DMS 273 (cell line): ENCODE results near the gene COQ7.
A peak's percentile ranks its signal among the peaks of the same experiment; 100 is the strongest.

Experiments
- DNase-seq: peaks from one replicate; lab custom pipeline; 2025; ENCODE audit not compliant: unreplicated experiment; lab: John Stamatoyannopoulos, UW

Gene COQ7

DNA sequence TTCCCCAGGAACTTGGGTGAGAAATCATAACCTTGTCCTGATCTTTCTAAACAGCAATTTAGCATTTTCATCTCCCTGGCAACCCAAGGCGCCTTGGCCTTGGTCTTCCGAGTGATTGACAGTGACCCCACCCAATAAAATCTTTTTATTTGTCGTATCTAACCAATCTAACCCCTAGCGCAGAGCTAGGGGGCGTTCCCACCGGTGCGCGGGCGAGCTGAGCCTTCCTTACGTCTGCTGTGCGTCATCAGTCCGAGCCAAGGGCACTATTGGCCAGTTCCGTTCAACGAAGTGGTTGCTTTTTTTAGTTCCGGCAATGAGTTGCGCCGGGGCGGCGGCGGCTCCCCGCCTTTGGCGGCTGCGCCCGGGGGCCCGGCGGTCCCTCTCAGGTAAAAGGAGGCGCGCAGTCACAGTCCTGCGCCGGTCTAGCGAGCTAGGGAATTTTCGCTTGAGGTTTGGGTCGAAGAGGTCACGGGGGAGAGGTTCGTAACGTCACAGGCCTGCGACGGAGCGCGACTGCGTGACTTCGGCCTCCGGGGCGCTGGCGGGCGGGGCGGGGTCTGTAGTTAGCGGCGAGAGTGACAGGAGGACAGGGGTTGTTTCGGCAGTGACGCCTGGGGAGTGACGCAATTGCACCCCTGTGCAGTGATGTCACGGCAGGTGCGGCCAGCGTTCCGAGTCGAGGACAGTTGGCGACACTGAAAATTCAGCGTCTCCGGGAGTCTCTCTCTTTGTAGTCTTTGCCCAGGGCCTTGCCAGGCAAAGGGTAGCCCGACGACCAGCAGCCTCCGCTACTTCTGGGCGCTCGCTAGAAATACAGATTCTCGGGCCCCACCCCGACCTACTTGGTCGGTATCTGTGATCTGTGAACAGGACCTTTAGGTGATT, at the start of gene COQ7:
Gene COQ7 (plus strand): TSS at position 266 of the 888 bp plus-strand sequence. CDS start 51 bp downstream, at position 317.
- peak; percentile 100 for DNase-seq

DNA sequence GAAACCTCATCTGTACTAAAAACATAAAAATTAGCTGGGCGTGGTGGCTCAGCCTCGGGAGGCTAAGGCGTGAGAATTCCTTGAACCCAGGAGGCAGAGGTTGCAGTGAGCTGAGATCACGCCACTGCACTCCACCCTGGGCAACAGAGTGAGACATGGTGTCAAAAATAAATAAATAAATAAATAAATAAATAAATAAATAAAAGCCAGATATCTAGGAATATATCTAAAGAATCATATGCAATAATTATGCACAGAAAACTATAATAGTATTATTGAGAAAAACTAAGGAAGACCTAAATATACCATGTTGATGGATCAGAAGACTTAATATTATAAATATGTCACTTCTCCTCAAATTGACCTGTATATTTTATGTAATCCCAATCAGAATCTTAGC, 46.7 kb upstream of the COQ7 start:
- no peak for DNase-seq

DNA sequence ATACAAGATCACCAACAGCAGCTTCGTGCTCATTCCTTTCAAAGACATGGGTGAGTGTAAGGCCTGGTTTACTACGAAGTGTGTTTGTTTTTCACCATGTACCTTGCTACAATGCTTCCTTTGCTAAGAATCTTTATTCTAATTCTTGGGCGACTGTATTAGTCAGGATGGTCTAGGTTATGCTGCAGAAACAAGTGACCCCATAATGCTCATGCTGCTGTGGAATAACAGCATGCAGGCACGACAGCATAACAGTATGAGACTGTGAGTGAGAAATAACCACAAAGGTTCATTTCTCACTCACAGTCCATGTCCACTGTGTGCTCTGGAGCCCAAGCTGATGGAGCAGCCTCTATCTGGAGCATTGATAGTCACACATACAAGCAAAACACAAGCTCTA, 45.7 kb upstream of the COQ7 start:
- no peak for DNase-seq

DNA sequence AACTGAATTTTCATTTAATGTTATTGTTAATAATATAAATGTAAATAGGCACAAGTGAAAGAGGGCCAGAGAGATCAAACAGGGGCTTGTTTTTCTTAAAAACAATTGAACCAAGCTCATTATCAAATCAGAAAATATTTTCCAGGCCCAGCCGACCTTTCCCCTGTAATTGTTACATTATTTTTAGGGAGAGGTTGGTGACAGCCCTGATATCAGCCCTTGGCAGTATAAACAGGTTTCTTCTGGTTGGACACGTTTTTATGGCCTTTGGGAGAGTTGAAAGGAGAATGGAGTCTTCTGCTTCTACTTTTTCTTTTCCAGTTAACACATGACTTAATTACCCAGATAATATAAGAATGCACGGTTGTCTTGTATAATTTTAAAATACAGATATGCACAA, 40.0 kb upstream of the COQ7 start:
- no peak for DNase-seq

DNA sequence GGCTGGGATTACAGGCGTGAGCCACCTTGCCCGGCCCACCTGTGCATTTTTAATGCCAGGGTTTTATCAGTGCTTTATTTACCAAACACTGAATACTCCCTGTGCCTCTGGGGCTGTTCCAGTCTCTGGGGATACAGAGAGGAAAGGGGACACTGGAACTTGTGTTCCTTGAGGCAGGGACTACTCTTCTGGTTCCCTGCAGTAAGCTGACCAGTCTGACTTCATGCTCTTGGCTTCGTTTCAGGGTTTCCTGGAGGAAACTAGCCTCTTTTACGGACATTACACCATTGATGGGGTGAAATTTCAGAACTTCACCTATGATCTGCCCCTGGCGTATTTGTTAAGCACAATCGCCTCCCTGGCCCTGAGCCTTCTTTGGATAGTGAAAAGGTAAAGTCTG, 37.4 kb upstream of the COQ7 start:
- no peak for DNase-seq

DNA sequence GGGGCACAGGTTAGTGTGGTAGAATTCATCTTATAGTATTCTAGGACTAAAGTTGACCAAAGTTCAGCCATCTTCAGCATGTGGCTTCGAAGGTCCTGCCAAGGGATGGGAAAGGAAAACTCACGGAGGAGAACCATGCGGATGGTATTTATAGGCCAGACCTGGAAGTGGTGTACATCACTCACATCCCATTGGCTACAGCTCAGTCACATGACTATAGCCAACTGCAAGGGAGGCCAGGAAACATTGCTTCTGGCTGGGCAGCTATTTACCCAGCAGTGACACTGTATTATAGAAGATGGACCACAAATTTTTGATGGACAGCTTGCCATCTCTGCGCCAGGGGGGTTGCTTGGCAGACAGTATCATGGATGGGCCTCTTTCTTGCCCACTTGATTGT, 35.7 kb upstream of the COQ7 start:
- DNase-seq: peak; percentile 6

DNA sequence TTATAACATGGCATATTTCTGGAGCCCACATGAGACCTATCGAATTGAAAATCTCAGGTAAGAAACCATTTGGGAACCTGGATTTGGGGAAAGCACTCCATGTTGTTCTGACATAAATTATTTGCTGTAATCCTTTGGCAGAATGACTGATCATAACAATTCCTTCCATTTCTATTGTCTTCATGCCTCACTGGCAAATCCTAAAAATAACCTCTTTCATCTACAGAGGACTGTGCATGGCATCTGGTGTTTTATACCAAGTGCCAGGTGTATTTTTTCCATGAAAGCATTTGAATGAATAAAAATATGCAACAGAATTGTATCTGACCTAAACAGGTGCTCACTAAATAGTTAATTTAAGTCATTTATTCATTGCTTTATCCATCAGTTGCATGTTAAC, 33.7 kb upstream of the COQ7 start:
- no peak for DNase-seq

DNA sequence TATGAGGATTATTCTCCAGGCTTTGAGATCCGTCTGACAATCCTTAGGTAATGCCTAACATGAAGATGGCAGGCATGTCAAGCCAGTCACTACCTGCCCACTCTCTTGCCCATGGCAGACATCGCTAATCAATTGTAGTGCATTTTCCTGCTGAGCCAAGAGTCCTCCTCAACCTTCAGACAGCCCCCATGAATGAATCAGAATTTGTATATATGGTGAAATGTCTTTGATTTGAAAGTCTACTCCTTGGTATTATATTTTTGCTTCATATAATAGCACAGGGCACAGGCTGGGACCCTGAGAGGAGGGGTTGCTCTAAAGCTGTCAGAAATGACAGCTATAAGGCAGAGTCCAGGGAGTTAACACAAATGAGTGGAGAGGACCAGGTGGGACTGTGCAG, 27.0 kb upstream of the COQ7 start:
- no peak for DNase-seq

DNA sequence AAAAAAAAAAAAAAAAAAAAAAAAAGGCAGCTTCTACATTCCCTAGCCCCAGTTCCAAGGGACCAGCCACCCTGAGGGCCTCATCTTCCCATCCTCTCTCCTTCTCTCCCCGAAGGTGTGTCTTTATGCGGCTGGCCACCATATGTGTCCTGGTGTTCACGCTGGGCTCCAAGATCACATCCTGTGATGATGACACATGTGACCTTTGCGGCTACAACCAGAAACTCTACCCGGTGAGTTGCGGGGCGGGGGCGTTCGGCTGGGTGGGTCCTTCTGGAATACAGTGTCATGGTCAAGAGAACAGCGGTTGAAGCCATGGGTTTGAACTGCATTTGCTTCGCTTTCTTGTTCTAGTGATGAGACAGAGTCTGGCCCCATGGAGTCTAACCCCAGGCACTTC, 22.6 kb upstream of the COQ7 start:
- no peak for DNase-seq

DNA sequence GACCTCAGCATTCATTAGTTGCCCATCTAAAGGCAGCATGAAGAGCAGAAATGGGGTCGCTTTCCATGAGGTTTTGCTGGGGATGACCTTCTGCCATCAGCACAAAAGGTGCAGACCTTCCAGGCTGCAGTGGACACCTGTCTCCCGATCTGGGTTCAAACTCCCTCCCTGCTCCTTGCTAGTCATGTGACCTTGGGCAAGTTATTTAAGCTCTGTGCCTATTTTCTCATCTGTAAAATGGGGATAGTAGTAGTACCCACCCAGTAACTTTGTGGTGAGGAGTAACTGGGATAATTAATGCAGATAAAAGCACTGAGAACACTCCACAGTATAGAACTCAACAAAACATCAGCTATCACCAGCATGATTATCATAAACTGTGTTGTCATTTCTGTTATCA, 21.4 kb upstream of the COQ7 start:
- DNase-seq: no peak

DNA sequence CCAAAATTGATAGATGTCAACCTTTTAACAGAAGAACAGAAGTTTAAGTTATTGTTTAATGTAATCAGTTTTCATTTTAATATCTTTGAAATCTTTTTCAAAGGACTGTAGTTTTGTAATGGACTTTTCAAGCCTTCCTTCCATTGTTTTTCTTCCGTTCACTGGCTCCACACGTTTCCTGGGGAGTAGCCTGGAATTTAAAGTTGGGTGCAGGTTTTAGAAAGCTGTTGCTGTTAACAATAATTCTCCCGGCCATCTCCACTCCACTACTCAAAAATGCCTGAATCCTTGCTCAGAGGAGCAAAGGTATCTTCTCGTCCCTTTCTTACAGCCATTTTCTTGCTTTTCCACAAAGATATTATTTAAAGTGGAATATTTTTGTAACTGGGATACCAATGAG, 4.7 kb upstream of the COQ7 start:
- DNase-seq: no peak

DNA sequence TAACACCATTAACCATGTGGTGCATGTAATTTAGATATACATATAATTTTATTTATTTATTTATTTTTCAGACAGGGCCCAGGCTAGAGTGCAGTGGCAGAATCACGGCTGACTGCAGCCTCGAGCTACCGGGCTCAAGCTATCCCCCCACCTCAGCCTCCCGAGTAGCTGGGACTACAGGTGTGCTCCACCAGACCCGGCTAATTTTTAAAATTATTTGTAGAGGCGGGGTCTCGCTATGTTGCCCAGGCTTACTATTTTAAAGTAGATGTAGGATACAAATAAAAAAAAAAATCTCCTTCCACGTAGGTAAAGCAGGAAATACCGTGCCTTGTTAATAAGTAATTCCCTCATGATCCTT, 446 bp upstream of the COQ7 start:
- DNase-seq: no peak

DNA sequence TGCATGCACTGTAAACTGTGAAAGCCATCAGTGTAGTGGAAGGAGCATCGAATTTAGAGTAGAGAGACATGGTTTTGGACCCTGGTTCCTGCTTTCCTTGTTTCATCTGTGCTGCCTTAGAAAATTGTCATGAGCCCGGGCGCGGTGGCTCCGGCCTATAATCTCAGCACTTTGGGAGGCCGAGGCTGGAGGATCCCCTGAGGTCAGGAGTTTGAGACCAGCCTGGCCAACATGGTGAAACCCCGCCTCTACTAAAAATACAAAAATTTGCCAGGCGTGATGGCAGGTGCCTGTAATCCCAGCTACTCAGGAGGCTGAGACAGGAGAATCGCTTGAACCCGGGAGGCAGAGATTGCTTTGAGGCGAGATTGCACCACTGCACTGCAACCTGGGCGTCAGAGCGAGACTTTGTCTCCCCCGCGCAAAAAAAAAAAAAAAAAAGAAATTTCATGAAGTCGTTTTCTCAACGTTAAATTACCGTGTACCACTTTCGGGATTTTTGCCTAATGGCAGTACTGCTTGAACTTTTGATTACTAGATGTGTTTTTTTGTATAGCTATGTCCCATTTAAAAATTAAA, 912 bp downstream of the COQ7 start:
- DNase-seq: no peak

DNA sequence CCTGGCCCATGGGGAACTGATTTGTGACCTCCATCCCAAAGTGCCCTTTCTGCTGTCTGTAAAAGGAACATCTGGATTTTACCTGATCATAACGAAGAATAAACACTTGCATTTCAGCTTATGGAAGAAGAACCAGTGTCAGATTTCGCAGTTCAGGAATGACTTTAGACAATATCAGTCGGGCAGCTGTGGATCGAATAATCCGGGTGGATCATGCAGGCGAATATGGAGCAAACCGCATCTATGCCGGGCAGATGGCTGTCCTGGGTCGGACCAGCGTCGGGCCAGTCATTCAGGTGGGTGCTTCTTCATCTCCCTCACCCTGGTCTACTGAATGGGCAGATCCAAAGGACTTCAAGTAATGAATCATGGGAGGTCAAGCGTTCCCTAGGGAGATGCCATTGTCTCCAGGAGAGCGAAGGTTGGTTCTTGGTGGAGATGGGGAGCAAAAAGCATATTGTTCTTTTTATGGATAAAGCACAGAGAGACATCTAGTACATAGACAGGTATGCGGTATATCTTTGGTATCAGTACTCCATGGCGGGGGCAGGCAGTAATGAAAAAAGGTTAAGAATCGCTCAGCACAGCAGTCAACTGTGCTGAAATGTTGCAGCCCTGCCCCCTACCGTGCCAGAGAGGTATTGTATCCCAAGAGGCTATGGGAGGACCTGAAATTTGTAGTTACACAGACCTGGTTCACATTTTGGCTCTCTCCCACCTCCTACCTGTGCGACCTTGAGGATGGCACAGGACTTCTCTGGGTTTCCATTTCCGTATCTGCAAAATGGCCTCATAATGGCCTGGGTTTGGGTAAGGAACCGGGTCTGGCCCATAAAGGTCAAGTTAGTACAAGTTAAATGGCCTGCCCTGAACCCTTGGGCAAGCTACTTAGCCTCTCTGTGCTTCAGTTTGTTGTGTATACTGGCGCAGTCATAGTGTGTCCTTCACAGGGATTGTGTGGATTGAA, 4.7 kb downstream of the COQ7 start:
- peak; percentile 72 for DNase-seq

DNA sequence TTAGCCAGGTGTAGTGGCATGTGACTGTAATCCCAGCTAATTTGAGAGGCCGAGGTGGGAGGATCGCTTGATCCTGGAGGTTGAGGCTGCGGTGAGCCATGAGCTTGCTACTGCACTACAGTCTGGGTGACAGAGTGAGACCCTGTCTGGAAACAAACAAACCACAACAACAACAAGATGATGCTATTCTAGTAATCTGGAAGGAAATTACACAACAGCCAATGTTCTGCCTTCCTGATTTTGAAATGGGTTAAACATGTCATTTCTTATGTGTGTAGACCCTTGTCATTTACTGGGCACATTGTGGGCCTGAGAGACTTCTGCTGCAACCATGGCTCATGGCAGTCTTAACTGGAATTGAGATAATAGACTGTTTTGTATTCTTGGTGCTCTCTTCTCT, 5.9 kb downstream of the COQ7 start:
- DNase-seq: no peak

DNA sequence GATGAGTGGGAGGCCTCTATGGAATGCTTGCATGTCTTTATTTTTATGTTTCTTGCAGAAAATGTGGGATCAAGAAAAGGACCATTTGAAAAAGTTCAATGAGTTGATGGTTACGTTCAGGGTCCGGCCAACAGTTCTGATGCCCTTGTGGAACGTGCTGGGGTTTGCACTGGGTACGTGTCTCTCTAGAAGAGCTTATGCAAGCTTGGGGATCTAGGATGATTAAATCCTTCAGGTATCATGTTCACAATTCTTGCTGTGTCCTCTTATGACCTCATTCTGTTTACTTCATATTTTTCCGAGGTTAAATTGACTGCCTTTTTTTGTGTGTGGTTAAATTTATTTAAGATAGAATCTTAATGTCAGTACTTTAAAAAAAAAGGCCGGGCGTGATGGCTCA, 6.4 kb downstream of the COQ7 start:
- no peak for DNase-seq

DNA sequence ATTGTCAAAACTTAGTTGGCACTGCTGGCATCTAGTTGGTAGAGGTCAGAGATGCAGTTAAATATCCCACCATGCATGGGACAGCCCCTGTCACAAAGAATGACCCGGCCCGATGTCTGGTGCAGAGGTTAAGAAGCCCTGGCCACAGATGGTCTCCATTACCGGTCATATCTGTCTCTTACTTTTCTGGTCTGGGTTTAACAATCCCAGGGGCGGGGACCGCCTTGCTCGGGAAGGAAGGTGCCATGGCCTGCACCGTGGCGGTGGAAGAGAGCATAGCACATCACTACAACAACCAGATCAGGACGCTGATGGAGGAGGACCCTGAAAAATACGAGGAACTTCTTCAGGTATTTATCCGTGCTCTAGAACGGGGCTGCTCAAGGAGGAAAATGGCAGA, 8.1 kb downstream of the COQ7 start:
- no peak for DNase-seq

DNA sequence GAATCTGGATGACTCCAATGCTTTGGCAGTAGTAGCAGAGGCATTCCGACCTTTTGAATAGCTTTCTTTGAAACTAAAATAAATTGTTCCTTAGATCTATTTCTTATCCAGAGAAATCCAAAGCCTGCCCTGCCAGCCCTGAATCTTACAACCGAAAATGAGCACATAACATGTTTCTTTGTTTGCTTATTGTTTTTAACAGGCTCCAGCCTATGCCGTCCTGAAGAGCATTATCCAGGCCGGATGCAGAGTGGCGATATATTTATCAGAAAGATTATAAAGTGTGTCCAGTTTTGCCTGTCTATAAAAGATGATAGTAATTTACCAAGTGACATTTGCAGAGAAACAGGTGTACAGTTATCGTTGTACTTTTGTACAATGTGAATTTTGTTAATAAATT, 10.5 kb downstream of the COQ7 start:
- DNase-seq: no peak

DNA sequence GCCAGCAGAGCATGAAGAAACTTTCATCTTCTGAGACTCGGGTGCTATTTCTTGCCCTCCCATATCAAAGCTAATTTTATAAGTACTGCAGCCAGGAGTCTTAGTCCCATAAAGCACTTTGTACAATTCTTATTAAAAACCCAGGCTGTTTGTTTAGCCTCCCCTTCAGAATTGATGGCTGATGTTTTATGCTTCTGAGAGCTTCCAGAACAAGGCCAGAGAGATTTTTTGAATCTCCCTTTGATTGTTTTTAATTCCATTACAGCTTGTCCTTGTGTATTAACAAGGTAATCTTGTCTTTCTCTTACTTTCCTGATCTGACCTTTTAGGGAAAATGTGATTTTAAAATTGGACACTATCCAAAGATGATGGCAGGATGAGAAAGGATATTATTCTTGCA, 16.3 kb downstream of the COQ7 start:
- DNase-seq: no peak

DNA sequence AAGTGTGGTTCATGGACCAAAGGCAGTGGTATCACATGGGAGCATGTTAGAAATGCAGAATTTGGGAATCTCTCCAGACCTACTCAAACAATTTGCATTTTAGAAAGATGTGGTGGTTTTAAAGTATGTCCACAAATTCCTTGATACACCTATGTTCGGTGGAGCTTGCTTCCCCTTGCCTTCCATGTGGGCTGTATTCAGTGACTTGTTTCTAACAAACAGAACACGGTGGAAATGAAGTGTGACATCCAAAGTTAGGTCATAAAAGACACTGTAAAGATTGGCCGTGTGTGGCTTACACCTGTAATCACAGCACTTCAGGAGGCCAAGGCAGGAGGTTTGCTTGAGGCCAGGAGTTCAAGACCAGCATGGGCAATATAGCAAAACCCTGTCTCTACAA, 16.7 kb downstream of the COQ7 start:
- no peak for DNase-seq

DNA sequence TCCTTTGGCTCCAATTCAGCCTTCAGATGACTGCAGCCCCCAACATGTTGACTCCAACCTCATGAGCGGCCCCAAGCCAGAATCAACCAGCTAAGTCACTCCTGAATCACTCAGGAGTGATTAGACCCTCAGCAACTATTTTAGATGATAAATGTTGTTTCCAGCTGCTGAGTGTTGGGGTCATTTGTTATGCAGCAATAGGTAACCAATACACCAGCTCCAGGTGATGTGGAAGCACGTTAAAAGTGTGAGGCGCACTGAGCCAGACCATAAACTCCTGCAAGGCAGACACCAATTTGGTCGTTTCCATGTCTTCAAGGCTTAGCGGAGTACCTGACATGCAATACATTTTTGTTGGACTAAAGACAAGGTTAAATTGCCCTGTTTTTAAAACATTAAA, 17.5 kb downstream of the COQ7 start:
- DNase-seq: no peak
